AG09309 (cell line): ENCODE data around the gene ARFGAP3.

ENCODE experiments used
- DNase-seq: peaks from one replicate; pipeline ENCODE4 v3.0.0-alpha.2; 2010; ENCODE audit warnings: low read depth
- H3K4me3 ChIP-seq: 2 replicates; pipeline ENCODE4 v1.5.1; 2011; ENCODE audit warnings: mild to moderate bottlenecking, low read depth, low read length, moderate library complexity; ENCODE audit not compliant: control insufficient read depth
- CTCF ChIP-seq: IDR thresholded peaks from 2 replicates; pipeline ENCODE4 v1.5.1; 2011; ENCODE audit warnings: mild to moderate bottlenecking, low read depth, low read length, inconsistent platforms; ENCODE audit not compliant: insufficient read depth, control insufficient read depth; ENCODE audit errors: missing control alignments

Gene ARFGAP3

GRCh38 chr22:42897960-42898359 is 40.9 kb upstream of the ARFGAP3 start:
- no peak overlapping the region for H3K4me3 ChIP-seq
- no peak for DNase-seq
- no peak for TF ChIP-seq CTCF

GRCh38 chr22:42895541-42895981 is 38.5 kb upstream of the ARFGAP3 start:
- no peak overlapping the region for H3K4me3 ChIP-seq
- no peak for DNase-seq

DNA sequence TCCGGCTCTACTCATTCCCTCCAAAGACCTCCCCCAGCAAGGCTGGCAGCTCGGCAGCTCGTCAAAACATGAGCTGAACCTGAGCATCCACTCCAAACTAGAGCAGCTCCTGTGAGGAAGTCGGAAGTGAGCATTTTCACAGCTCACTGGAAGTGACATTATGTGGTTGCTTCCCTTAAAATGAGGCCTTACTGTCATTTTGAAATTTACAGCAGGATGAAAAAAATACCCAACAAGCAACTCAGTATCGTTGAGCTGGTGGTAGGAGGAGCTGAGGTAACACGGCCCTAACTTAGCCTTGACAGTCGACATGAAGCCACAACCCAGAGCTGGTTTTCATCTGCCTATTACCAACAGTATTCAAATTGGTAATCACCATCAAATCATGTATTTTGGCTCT is 38.0 kb upstream of the ARFGAP3 start:
- DNase-seq, result no peak
- no peak overlapping the region for H3K4me3 ChIP-seq
- TF ChIP-seq CTCF, result no peak

More at GRCh38 chr22:42895541-42895981, 38.5 kb upstream of the ARFGAP3 start:
- TF ChIP-seq CTCF, result no peak

GRCh38 chr22:42893371-42894150 is 36.5 kb upstream of the ARFGAP3 start:
- no peak for DNase-seq
- H3K4me3 ChIP-seq, result no peak overlapping the region
- TF ChIP-seq CTCF, result no peak

- no peak for TF ChIP-seq CTCF
- no peak for DNase-seq
- H3K4me3 ChIP-seq, result no peak overlapping the region
Measured at GRCh38 chr22:42892571-42893316, 35.7 kb upstream of the ARFGAP3 start.

- no peak overlapping the region for H3K4me3 ChIP-seq
- DNase-seq, result no peak
- no peak for TF ChIP-seq CTCF
Measured at GRCh38 chr22:42892156-42892555, 35.1 kb upstream of the ARFGAP3 start.
